Nephron progenitor cell (in vitro differentiated cells): ENCODE results near the gene KCTD6.
A peak's percentile ranks its signal among the peaks of the same experiment; 100 is the strongest.

ENCODE experiments used
- DNase-seq: peaks from one replicate; pipeline ENCODE4 v3.0.0; 2021
- H3K27ac Mint-ChIP-seq: 2 replicates; pipeline ENCODE4 v1.8.0; 2021; ENCODE audit warnings: mild to moderate bottlenecking, moderate library complexity, mixed read lengths
- H3K27me3 Mint-ChIP-seq: 2 replicates; pipeline ENCODE4 v1.8.0; 2021; ENCODE audit warnings: mild to moderate bottlenecking, low read depth, mixed read lengths; ENCODE audit not compliant: poor library complexity
- H3K36me3 Mint-ChIP-seq: 2 replicates; pipeline ENCODE4 v1.8.0; 2021; ENCODE audit warnings: low read depth, mixed read lengths
- H3K4me1 Mint-ChIP-seq: 2 replicates; pipeline ENCODE4 v1.8.0; 2021; ENCODE audit warnings: mixed read lengths
- H3K4me3 Mint-ChIP-seq: 2 replicates; pipeline ENCODE4 v1.8.0; 2021; ENCODE audit warnings: mild to moderate bottlenecking, moderate library complexity, mixed read lengths
- H3K9me3 Mint-ChIP-seq: 2 replicates; pipeline ENCODE4 v1.8.0; 2021; ENCODE audit warnings: mild to moderate bottlenecking, moderate library complexity, mixed read lengths
- TF ChIP-seq, protein P1 (sequence below): fragments of 200-600 bp; sonication (generic); IDR thresholded peaks from 2 replicates; pipeline ENCODE4 v1.5.0; 2021; ENCODE audit warnings: antibody characterized with exemption

KCTD6 gene

DNA sequence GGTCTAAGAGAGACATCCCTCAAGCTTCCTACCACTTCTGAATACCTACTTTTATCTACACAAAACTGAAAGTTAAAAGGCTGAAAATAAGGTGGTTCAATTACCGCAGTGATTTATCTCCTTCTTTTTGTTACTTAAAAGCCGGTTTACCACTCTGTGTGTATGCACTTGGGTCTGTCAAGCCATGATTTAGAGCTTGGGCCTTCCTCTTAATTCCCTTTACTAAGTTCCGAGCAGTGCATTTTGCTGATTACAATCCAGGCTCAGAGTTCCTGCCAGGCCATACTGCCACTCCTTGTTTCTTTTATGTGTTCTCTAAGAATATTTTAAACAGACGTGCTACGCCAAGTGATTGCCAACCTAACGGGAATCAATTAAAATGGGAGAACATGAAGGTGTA, 16.5 kb downstream of the KCTD6 start:
- H3K4me3 Mint-ChIP-seq = no peak overlapping the region
- H3K4me1 Mint-ChIP-seq = peaks cover 24% of the 10 kb centered on the region
- TF ChIP-seq, protein P1, sequence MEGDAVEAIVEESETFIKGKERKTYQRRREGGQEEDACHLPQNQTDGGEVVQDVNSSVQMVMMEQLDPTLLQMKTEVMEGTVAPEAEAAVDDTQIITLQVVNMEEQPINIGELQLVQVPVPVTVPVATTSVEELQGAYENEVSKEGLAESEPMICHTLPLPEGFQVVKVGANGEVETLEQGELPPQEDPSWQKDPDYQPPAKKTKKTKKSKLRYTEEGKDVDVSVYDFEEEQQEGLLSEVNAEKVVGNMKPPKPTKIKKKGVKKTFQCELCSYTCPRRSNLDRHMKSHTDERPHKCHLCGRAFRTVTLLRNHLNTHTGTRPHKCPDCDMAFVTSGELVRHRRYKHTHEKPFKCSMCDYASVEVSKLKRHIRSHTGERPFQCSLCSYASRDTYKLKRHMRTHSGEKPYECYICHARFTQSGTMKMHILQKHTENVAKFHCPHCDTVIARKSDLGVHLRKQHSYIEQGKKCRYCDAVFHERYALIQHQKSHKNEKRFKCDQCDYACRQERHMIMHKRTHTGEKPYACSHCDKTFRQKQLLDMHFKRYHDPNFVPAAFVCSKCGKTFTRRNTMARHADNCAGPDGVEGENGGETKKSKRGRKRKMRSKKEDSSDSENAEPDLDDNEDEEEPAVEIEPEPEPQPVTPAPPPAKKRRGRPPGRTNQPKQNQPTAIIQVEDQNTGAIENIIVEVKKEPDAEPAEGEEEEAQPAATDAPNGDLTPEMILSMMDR = no peak
- peaks cover 26% of the 10 kb centered on the region for H3K36me3 Mint-ChIP-seq
- H3K27me3 Mint-ChIP-seq = no peaks in the 10 kb centered on the region
- no peaks in the 10 kb centered on the region for H3K9me3 Mint-ChIP-seq
- peak overlapping the region; percentile 73 for H3K27ac Mint-ChIP-seq
- DNase-seq = no peak

DNA sequence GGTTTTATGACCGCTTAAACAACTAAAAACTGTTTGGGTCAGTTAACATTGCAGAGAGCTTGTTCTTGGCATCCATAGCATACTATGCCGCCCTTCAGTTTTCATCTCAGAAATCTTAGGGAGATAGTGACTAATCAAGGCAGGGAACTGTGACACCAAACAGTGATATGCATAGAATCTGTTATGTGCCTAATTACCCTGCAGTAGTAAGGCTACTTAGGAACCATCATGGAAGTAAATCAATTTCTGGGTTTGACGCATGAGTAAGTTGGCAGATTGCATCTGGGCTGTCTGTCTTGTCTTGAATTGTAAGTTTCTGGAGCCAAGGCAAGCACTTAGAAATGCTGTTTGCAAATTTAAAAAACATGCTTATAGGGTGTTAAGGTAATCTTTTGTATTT, 22.5 kb downstream of the KCTD6 start:
- H3K9me3 Mint-ChIP-seq = no peaks in the 10 kb centered on the region
- TF ChIP-seq, protein P1 = no peak
- no peaks in the 10 kb centered on the region for H3K27me3 Mint-ChIP-seq
- H3K4me1 Mint-ChIP-seq = peaks cover 22% of the 10 kb centered on the region
- H3K27ac Mint-ChIP-seq = no peak overlapping the region
- peaks cover 11% of the 10 kb centered on the region for H3K36me3 Mint-ChIP-seq
- DNase-seq = no peak
- no peak overlapping the region for H3K4me3 Mint-ChIP-seq

DNA sequence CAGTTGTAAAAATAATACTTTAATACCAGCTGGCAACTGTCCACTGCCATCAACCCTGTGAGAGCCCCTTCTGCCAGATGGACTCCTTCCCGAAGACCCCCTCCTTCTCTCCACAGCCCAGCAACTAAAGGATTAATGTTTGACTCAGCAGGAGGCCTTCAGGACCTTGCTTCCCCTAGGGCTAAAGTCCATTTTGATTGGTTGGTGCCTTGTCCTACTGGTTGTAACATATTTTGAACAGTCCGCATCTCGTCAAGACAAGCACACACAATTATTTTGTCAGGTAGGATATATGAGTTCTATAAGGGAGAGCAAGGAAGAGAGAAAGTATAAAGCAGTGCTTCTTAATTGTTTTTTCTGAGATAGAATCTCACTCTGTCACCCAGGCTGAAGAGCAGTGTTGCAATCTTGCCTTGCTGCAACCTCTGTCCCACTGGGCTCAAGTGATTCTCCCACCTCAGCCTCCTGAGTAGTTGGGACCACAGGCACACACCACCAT, 26.4 kb downstream of the KCTD6 start:
- peak overlapping the region; percentile 62 for H3K27ac Mint-ChIP-seq

DNA sequence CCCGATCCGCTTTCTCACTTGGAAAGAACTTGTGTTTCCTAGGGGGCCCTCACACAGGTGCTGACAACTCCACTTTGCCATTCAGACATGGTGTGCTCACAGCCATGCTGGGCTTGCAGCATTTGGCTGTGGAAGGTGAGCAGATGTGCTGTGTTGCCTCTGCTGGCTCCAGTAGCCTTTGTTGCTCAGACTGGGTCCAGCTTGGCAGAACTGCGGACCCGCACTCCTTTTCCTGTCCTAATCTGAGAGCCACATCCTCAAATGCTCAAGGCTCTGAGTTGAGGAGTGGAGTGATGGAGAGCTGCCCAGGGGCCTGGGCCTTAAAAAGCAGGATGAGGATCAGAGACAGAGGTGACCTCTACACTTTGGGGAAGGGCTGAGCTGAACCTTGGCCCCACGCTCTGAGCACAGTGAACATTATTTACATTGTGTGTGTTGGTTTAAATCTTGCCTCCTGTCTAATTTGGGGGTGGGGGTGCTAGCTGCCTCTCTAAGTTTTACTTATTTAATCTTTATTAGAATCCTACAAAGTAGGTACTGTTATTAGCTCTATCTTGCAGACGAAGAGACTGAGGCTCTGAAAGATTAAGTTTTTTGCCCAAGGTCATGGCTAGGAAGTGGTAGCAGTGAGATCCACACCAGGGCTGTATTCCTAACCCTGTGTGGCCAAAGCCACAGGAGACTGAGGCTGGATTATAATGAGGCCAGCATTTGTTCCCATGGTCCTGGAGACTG, 27.9 kb downstream of the KCTD6 start:
- Mint-ChIP-seq H3K4me1 (peaks cover 52% of the 10 kb centered on the region), H3K9me3 (no peaks in the 10 kb centered on the region), H3K27ac (no peak overlapping the region), H3K27me3 (no peaks in the 10 kb centered on the region), H3K4me3 (no peak overlapping the region), H3K36me3 (peaks cover 5% of the 10 kb centered on the region)
- no peak for DNase-seq
- TF ChIP-seq, protein P1 = no peak

More for the DNA sequence above, 26.4 kb downstream of the KCTD6 start:
- Mint-ChIP-seq H3K36me3 (peaks cover 5% of the 10 kb centered on the region), H3K9me3 (no peaks in the 10 kb centered on the region), H3K4me1 (peaks cover 52% of the 10 kb centered on the region), H3K4me3 (no peak overlapping the region), H3K27me3 (no peaks in the 10 kb centered on the region)
- TF ChIP-seq, protein P1 = no peak
- DNase-seq = no peak

DNA sequence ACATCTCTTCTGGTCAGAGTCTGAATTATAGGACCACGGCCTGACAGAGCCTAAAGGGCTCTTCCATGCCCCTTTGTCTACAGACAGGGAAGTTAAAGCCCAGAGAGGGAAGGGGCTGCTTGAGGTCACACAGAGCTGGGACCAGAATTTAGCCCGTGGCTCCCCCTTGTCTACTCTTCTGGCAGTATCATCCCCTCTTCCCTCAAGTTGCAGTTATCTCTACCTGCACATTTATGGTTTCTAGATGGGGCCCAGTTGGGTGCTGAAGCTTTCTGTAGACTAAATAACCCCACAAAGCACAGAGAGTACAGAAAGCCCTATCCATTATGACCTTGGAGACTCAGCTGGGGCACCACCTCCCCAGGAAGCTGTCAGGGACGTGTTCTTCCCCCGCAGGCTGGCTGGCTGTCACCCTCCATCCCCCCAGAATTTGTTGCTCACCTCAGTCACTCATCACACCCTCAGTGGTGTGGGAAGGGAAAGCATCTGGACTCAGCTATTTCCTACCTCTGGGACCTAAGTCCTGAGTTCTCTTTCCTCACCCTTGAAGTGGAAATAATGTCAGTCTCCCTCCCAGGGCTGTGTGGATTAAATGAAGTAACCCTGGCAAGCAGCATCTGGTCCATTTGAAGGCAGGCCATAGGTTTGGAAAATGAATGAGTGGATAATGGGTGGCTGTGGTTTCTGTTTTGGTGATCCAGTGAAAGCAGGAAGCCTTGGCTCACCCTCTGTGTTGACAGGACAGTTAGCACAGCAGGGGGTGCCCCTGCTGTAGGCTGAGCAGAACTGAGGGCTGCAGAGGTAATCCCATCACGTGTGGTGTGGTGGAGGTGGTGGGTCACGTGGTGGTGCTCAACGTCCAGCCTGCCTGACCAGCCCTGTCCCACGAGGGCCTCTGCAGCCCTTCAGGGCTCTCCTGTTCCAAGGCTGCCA, 28.8 kb downstream of the KCTD6 start:
- no peak for DNase-seq
- Mint-ChIP-seq H3K27me3 (no peaks in the 10 kb centered on the region), H3K36me3 (peaks cover 5% of the 10 kb centered on the region), H3K27ac (peak overlapping the region; percentile 41), H3K4me1 (peaks cover 52% of the 10 kb centered on the region), H3K9me3 (no peaks in the 10 kb centered on the region), H3K4me3 (no peak overlapping the region)
- TF ChIP-seq, protein P1 = no peak
